Psoas muscle (tissue), 8 donors: Measurements from ENCODE around the gene ZNF556. TPM values are rescaled to one million over a fixed set of nuclear protein-coding genes. Genes with fewer than 3 reads are reported as not detected.
A peak's percentile ranks its signal among the peaks of the same experiment; 100 is the strongest.

Source experiments
- ATAC-seq, 4 donors: fragments of 200-7000 bp; cut with Tn5 transposase; one replicate each; pipeline ENCODE4 v1.9.1; 2020; ENCODE audit warnings: moderate library complexity in 3 of 4, mild to moderate bottlenecking in 2 of 4
- DNase-seq, 2 donors: peaks; one replicate each; pipeline ENCODE4 v3.0.0-alpha.2; 2020
- H3K27ac ChIP-seq: fragments of 200-600 bp; one replicate; pipeline ENCODE4 v1.8.0; 2022
- H3K27me3 ChIP-seq, 3 donors: fragments of 200-600 bp in 1 of 3; one replicate each; pipeline versions ENCODE4 v1.6.1 to v1.8.0; 2013 to 2022; ENCODE audit warnings: low read length in 2 of 3, mild to moderate bottlenecking in 2 of 3, moderate library complexity in 1 of 3; ENCODE audit not compliant: insufficient read depth in 3 of 3
- H3K36me3 ChIP-seq, 2 donors: fragments of 200-600 bp in 1 of 2; one replicate each; pipeline versions ENCODE4 v1.6.1 to v1.8.0; 2013 to 2022; ENCODE audit warnings: low read depth in 1 of 2, mild to moderate bottlenecking in 1 of 2, moderate library complexity in 1 of 2; ENCODE audit not compliant: insufficient read depth in 1 of 2
- H3K4me1 ChIP-seq: fragments of 200-600 bp; one replicate; pipeline ENCODE4 v1.8.0; 2022
- H3K4me3 ChIP-seq: fragments of 200-600 bp; one replicate; pipeline ENCODE4 v1.8.0; 2022; ENCODE audit warnings: mild to moderate bottlenecking
- H3K9me3 ChIP-seq: fragments of 200-600 bp; one replicate; pipeline ENCODE4 v1.8.0; 2022
- WGBS, 3 donors: extraction: QIAGEN DNeasy Blood & Tissue Kit; methylation state at CpG; one replicate each; pipeline versions ENCODE4 v1.1.6 to v1.1.7; 2013; 5-methylcytosine and 5-hydroxymethylcytosine counted together
- intact Hi-C, 2 donors: fragments of 100-400 bp; cut with DNase I; formaldehyde crosslinking; loops; one replicate each; pipeline versions ENCODE4 v1.11.0 to v1.14.2; 2022
- polyA plus RNA-seq, 3 donors: library from polyadenylated mRNA; stranded (reverse); fragments of 200-250 nt; gene quantifications; one replicate each; pipeline ENCODE4 v1.2.3, GENCODE V29; 2013
- total RNA-seq, 4 donors: library from RNA; stranded (reverse); fragmentation: NEBNext Ultra II Directional in 2 of 4; extraction: Animal tissue kit (Norgen Biotek cat#: 25700) in 2 of 4; gene quantifications; one replicate each; pipeline versions ENCODE4 v1.2.1 to v1.2.4, GENCODE V29; 2021 to 2023
- TF ChIP-seq, protein P1 (sequence below): fragments of 200-600 bp; IDR thresholded peaks from one replicate; pipeline ENCODE4 v1.8.0; 2022; ENCODE audit warnings: antibody characterized with exemption
- donor health status: healthy with polysubstance abuse.
- donor health status: DM: no; HTN: no; CAD: no; lungs with moderate emphysema.
- donor health status: Bipolar disorder and iron deficiency.
- donor health status: healthy.
- donor health status: DM: yes; HTN: yes; CAD: no.
- donor health status: DM: no; HTN: no; CAD: no.
- donor health status: DM: no; HTN: no; CAD: no.
- donor health status: DM: yes; HTN: yes; CAD: no.

The ZNF556 gene
- total and polyA plus RNA-seq, 7 donors = 0.24 to 15.6 (median 0.79) TPM

DNA sequence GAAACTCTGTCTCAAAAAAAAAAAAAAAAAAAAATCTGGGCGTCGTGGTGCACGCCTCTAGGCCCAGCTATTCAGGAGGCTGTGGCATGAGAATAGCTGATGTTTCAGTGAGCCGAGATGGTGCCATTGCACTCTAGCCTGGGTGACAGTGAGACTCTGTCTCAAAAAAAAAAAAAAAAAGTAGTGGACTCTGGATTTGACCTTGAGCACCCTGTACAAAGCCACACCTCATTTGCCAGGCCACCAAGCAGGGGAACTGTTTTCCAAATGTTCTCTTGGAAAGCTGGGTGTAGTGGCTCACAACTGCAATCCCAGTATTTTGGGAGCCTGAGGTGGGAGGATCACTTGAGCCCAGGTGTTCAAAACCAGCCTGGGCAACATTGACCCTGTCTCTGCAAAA, 29.7 kb upstream of the ZNF556 start:
- no peak for DNase-seq
- intact Hi-C loops = no loop called here
- WGBS, 3 donors = 87 to 92% (median 87%) methylated on average over 4 of the region's 4 CpGs
- Histone ChIP-seq H3K4me3 (no peak overlapping the region), H3K9me3 (peaks cover 56% of the 10 kb centered on the region), H3K27ac (no peak overlapping the region), H3K27me3 (peaks cover 0 to 1% (median 0%) of the 10 kb centered on the region in 3 donors), H3K4me1 (peaks cover 2% of the 10 kb centered on the region), H3K36me3 (peaks cover 15 to 27% of the 10 kb centered on the region in 2 donors)
- no peak for ATAC-seq
- TF ChIP-seq, protein P1, sequence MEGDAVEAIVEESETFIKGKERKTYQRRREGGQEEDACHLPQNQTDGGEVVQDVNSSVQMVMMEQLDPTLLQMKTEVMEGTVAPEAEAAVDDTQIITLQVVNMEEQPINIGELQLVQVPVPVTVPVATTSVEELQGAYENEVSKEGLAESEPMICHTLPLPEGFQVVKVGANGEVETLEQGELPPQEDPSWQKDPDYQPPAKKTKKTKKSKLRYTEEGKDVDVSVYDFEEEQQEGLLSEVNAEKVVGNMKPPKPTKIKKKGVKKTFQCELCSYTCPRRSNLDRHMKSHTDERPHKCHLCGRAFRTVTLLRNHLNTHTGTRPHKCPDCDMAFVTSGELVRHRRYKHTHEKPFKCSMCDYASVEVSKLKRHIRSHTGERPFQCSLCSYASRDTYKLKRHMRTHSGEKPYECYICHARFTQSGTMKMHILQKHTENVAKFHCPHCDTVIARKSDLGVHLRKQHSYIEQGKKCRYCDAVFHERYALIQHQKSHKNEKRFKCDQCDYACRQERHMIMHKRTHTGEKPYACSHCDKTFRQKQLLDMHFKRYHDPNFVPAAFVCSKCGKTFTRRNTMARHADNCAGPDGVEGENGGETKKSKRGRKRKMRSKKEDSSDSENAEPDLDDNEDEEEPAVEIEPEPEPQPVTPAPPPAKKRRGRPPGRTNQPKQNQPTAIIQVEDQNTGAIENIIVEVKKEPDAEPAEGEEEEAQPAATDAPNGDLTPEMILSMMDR = no peak

DNA sequence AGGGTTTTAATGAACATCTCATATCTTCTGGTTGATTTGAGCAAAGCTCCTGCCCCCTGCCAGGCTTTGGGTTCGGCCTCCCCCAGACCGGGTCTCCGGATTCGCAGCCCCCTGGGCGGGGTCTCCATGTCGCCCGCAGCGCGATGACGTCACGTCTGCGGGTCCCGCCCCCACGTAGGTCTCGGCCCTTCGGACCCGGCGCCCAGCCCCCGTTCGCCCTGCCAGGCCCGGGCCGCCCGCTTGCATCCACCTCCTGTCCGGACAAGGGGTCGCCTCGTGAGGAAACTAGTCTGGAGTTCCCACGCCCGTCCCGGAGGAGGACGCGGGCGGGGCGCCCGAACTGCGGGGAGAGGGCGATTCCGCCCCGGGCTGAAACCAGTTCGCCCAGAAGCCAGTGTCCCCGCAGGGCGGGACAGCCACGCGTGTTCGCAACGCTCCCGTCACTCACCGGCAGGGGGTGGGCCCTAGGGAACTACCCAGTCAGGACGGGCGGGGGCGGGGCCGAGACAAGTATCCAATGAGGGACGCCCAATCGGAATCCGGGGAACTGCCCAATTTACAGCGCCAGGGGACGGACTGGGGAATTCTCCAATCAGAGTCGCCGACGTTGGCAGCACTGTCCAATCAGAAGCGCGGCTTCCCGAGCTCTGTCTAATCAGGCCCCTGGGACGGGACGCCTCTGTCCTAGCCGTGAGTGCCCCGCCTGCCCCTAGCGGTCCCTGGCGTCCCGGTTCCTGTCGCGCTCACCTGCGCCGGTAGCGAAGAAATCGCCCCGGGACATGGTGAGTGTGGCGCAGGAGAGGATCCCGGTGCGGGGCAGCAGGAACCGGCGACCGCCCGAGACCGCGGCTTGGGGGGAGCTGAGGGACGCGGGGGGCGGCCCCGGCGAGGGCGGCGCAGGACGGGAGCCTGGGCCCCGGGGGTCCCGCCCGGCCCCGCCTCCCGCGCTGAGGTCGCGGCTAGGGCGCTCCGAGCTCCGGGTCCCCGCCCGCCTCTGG, 26.0 kb upstream of the ZNF556 start, which contains the start of gene ZNF555:
ZNF555 (plus strand) TSS at position 682 of the 998 bp plus-strand sequence; CDS start at position 780, 98 bp downstream.
- peak within 1 kb of the TSS; percentile 96 for H3K4me3 ChIP-seq
- DNase-seq = peak; percentile 100
- no peaks in the 10 kb centered on the region for H3K36me3 ChIP-seq
- intact Hi-C loops = loop anchor here (5.0 to 10.0 kb wide), 2 partner anchors 101 to 104 kb away; partner anchors contain the start of gene ZNF77 (in 2 of the 2)
- TF ChIP-seq, protein P1 = peak; percentile 51
- peak within 1 kb of the TSS; percentile 93 for H3K27ac ChIP-seq
- 0 to 1% (median 0%) methylated on average over 49 to 106 of the region's 106 CpGs for WGBS, 3 donors
- peaks cover 15% of the 10 kb centered on the region for H3K4me1 ChIP-seq
- peaks cover 0 to 1% (median 0%) of the 10 kb centered on the region in 3 donors for H3K27me3 ChIP-seq
- peak; percentile 96 to 98 (median 98) for ATAC-seq
- peaks cover 24% of the 10 kb centered on the region for H3K9me3 ChIP-seq

DNA sequence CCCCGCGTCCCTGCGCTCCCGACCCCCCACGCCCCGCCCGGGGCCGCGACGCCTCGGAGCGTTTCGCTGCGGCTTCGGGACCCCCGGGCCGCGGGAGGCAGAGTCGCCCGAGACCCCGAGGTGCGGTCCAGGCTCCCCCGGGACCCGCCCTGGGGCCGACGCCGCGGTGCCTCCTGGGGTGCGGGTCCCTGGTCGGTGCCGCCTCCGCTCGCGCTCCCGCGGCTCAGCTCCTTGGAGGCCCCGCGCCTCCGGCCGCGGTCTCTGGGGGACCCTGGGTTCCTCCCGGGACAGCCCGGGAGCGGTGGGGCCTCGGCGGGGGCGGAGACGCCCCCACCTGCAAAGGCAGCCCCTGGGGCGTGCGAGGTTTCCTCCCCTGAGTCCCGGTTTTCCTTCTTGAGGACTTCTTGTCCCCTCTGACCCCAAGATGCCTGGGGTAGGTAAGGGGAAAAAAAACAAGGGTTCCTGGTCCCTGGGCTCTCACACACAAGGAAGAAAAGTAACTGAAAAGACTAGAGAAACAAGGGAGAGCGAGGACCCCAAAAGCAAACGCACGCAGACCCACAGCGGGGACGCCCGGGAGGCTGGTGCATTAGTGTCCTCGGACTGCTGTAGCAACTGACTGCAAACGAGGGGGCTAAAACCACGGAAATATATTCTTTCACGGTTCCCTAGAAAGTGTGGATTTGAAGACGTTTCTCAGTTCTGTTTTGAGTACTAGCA, 25.1 kb upstream of the ZNF556 start:
- H3K4me3 ChIP-seq = peak overlapping the region; percentile 96
- peaks cover 16% of the 10 kb centered on the region for H3K9me3 ChIP-seq
- no peak for ATAC-seq
- TF ChIP-seq, protein P1 = no peak
- intact Hi-C loops = loop anchor here (5.0 to 10.0 kb wide), 2 partner anchors 100 to 103 kb away; partner anchors contain the start of gene ZNF77 (in 2 of the 2)
- no peak for DNase-seq
- peak overlapping the region; percentile 93 for H3K27ac ChIP-seq
- H3K36me3 ChIP-seq = no peaks in the 10 kb centered on the region
- 1 to 2% (median 2%) methylated on average over 38 to 62 of the region's 62 CpGs for WGBS, 3 donors
- H3K4me1 ChIP-seq = peaks cover 17% of the 10 kb centered on the region
- peaks cover 0 to 1% (median 0%) of the 10 kb centered on the region in 3 donors for H3K27me3 ChIP-seq

DNA sequence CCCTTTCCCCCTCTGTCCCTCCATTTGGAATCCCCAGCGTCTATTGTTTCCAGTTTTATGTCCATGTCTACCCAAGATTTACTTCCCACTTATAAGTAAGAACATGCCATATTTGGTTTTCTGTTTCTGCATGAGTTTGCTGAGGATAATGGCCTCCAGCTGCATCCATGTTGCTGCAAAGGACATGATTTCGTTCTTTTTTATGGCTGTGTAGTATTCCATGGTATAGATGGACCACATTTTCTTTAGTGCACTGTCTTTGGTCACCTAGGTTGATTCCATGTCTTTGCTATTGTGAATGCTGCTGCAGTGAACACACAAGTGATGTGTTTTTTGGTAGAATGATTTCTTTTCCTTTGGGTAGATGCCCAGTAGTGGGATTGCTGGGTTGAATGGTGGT, 22.0 kb upstream of the ZNF556 start:
- DNase-seq = no peak
- peaks cover 17% of the 10 kb centered on the region for H3K4me1 ChIP-seq
- ATAC-seq = no peak
- H3K27me3 ChIP-seq = peaks cover 0 to 3% (median 0%) of the 10 kb centered on the region in 3 donors
- H3K4me3 ChIP-seq = no peak overlapping the region
- H3K27ac ChIP-seq = no peak overlapping the region
- H3K36me3 ChIP-seq = no peaks in the 10 kb centered on the region
- TF ChIP-seq, protein P1 = no peak
- 87 to 93% (median 92%) methylated on average over 2 of the region's 2 CpGs for WGBS, 3 donors
- H3K9me3 ChIP-seq = peaks cover 10% of the 10 kb centered on the region
- intact Hi-C loops = loop anchor here in 1 of 2 donors (10.0 kb wide), 1 partner anchor 100 kb away; the partner anchor contains the start of gene ZNF77
